RKO (cell line): ENCODE measurements around the gene ABCA9.
"Not testable (repeated sequence)": the region's sequence is repeated elsewhere in the genome, so short reads cannot be mapped to it uniquely, and the experiment has no call there.

Source experiments
- DNase-seq: peaks from one replicate; pipeline ENCODE4 v3.0.0-alpha.2; 2016; ENCODE audit warnings: low spot score

The ABCA9 gene

GRCh38 chr17:68950725-68951124, 110.0 kb downstream of the ABCA9 start:
- no peak for DNase-seq

DNA sequence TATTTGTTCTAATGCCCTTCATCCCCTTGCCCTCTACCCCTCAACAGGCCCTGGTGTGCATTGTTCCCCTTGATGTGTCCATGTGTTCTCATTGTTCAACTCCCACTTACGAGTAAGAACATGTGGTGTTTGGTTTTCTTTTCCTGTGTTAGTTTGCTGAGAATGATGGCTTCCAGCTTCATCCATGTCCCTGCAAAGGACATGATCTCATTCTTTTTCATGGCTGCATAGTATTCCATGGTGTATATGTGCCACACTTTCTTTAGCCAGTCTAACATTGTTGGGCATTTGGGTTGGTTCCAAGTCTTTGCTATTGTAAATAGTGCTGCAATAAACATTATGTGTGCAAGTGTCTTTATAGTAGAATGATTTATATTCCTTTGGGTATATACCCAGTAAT, 112.9 kb downstream of the ABCA9 start:
- not testable (repeated sequence) for DNase-seq

DNA sequence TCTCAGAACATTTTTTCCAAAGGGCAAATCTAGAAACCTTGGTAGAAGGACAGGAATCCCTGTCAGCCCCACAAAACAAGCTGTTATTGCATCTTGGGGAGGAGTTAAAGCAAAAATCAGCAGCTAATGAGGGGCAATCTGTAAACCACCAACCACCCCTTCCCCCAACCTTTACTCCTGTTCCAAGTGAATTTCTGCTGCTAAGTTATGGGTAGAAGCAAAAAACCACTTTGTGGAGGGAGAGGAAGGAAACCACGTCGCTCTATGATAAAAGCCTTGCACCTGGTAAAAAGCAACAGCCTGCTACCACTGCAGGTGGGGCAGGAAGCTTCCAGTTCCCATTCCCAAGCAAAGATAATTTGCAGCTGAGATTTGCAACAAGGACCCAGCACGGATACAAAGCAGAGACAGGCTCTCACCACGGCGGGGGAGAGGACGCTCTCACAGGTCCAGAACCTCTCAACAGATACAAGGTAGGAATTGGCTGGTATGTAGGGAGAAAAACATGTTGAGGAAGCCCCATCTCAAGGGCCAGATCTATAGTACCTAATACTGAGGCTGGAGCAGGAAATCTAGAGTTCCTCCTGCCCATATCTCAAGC, 116.2 kb downstream of the ABCA9 start:
- DNase-seq: no peak

- not testable (repeated sequence) for DNase-seq
Measured at GRCh38 chr17:68943812-68944182, 116.9 kb downstream of the ABCA9 start.

DNA sequence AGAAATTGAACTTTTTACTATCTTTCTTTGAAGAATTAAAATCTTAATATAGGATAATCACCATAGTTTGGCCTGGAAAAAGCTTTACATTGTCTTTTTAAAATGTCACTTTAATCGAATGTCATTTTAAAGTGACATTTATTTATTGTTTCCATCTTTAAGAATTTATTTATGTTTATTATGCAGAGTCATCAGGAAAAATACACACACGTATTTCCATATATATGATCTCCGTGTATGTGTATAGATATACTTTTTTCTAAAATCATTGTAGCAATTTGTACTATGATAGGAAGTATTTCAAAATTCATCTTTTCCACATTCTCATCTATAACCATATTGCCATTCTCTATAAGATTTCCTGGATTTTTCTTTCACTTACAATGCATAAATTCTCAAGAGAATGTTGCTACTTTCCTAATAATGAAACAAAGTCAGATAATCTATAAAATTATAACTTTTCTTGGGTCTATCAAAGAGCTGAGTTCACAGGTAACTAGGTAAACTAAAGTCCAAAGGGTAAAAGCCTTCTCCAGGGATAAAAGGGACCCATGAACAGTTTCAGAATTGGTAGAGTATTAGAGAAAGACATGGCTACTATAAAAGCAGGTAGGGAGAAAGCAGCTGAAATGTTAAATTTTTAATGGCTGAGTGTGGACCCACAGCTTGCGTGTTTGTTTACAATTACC, 117.5 kb downstream of the ABCA9 start:
- no peak for DNase-seq

- no peak for DNase-seq
Measured at GRCh38 chr17:68942389-68942788, 118.3 kb downstream of the ABCA9 start.

GRCh38 chr17:68941761-68942160, 119.0 kb downstream of the ABCA9 start:
- DNase-seq: no peak

DNA sequence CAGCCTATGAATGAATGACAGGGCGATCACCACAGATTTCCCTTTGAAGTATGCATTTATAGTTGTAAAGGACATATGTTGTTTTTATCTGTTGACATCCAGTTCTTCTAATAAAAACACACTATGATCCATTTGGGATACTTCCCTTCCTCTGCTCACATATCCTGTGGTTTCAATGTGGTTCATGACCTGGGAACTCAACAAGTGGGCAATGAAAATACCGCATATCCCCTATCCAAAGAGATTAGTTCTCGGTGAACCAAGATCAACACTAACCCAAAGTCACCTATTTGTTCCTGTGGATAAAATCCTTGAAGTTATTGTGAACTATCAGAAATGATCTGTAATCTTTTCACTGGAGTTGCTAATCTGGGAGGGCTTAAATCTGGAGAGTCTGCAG, 121.5 kb downstream of the ABCA9 start:
- DNase-seq: no peak

DNA sequence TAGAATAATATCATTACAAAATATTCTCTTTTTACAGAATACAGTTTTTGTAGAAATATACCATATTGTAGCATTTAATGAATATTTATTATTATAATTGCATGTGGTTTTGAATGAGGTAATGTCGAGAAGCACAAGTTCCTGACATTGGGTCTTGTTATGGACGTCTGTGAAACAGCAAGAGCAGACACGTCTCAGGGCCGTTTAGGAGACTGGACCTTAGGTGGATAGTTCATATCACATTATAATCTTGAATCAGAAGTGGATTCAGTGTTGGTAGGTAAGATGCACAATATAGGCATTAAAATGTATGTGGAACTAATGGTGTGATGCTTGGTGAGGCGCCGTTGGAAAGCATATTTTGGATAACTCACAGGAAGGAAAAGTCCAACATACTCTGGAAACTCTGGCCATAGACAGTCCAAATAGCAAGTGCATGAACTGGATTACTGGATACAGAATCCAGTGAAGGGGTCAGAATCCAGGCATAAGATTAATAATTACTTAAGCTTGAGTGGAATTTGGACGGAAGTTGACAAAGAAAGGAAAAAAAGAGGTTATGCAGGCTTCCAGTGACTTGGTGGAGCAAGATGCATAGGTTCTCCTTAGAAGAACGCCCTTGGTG, 122.7 kb downstream of the ABCA9 start:
- DNase-seq: no peak

GRCh38 chr17:68927516-68927915, 133.2 kb downstream of the ABCA9 start:
- no peak for DNase-seq

GRCh38 chr17:68924793-68925720, 135.7 kb downstream of the ABCA9 start:
- no peak for DNase-seq
